ENCODE data around the gene BUD23.

BUD23 gene

GRCh38 chr7:73680501-73680900 is 2.9 kb upstream of the BUD23 start:
- no peaks in the 10 kb centered on the region for H3K27me3 ChIP-seq (ENCODE audit: insufficient read depth, poor library complexity, severe bottlenecking)
- H3K4me1 ChIP-seq (ENCODE audit: insufficient read depth, poor library complexity, severe bottlenecking), result peaks cover 11% of the 10 kb centered on the region
- no peak overlapping the region for H3K27ac ChIP-seq (ENCODE audit: poor library complexity, severe bottlenecking)
- H3K36me3 ChIP-seq (ENCODE audit: low read depth), result peaks cover 7% of the 10 kb centered on the region
- TF ChIP-seq, protein P1, sequence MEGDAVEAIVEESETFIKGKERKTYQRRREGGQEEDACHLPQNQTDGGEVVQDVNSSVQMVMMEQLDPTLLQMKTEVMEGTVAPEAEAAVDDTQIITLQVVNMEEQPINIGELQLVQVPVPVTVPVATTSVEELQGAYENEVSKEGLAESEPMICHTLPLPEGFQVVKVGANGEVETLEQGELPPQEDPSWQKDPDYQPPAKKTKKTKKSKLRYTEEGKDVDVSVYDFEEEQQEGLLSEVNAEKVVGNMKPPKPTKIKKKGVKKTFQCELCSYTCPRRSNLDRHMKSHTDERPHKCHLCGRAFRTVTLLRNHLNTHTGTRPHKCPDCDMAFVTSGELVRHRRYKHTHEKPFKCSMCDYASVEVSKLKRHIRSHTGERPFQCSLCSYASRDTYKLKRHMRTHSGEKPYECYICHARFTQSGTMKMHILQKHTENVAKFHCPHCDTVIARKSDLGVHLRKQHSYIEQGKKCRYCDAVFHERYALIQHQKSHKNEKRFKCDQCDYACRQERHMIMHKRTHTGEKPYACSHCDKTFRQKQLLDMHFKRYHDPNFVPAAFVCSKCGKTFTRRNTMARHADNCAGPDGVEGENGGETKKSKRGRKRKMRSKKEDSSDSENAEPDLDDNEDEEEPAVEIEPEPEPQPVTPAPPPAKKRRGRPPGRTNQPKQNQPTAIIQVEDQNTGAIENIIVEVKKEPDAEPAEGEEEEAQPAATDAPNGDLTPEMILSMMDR (IDR thresholded peaks at IDR 0.05; ENCODE audit: poor library complexity, severe bottlenecking), result no peak
- DNase-seq (ENCODE audit: low spot score) (no peak), ATAC-seq (ENCODE audit: low read depth) (no peak)
- no peak overlapping the region for H3K4me3 ChIP-seq (ENCODE audit: severe bottlenecking)
- H3K9me3 ChIP-seq (ENCODE audit: severe bottlenecking), result no peaks in the 10 kb centered on the region

DNA sequence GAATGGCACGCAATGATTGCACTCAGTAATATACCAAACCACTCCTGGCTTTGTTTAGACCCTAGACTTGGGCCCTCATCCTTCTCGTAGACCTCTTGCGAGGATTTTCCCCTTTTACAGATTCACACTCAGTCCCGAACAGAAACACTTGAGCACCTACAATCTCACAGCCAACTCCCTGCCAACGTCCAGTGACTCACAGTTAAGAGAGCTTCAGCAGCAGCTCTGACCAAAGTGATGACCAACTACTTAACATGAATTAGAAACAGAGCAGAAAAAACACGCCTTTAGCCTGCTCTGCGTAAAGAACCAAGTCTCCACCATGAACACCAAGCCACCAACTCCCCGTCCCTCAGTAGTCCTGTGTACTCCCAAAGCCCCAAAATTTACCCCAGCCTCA is 2.4 kb upstream of the BUD23 start:
- H3K4me3 ChIP-seq (ENCODE audit: severe bottlenecking), result no peak overlapping the region
- TF ChIP-seq, protein P1 (IDR thresholded peaks at IDR 0.05; ENCODE audit: poor library complexity, severe bottlenecking), result no peak
- no peak overlapping the region for H3K27ac ChIP-seq (ENCODE audit: poor library complexity, severe bottlenecking)
- no peaks in the 10 kb centered on the region for H3K9me3 ChIP-seq (ENCODE audit: severe bottlenecking)
- no peaks in the 10 kb centered on the region for H3K27me3 ChIP-seq (ENCODE audit: insufficient read depth, poor library complexity, severe bottlenecking)
- DNase-seq (ENCODE audit: low spot score) (no peak), ATAC-seq (ENCODE audit: low read depth) (peak; percentile 29; the same call in 1 of the 3 replicates)
- H3K4me1 ChIP-seq (ENCODE audit: insufficient read depth, poor library complexity, severe bottlenecking), result peaks cover 11% of the 10 kb centered on the region
- H3K36me3 ChIP-seq (ENCODE audit: low read depth), result peaks cover 7% of the 10 kb centered on the region

GRCh38 chr7:73682745-73683055 is 697 bp upstream of the BUD23 start:
- DNase-seq (ENCODE audit: low spot score), result no peak
- Histone ChIP-seq H3K4me1 (ENCODE audit: insufficient read depth, poor library complexity, severe bottlenecking) (peaks cover 11% of the 10 kb centered on the region), H3K27ac (ENCODE audit: poor library complexity, severe bottlenecking) (peak overlapping the region; percentile 48), H3K27me3 (ENCODE audit: insufficient read depth, poor library complexity, severe bottlenecking) (no peaks in the 10 kb centered on the region), H3K36me3 (ENCODE audit: low read depth) (peaks cover 20% of the 10 kb centered on the region), H3K9me3 (ENCODE audit: severe bottlenecking) (no peaks in the 10 kb centered on the region), H3K4me3 (ENCODE audit: severe bottlenecking) (peak overlapping the region; percentile 79)
- no peak for ATAC-seq (ENCODE audit: low read depth)
- TF ChIP-seq, protein P1 (IDR thresholded peaks at IDR 0.05; ENCODE audit: poor library complexity, severe bottlenecking), result no peak

DNA sequence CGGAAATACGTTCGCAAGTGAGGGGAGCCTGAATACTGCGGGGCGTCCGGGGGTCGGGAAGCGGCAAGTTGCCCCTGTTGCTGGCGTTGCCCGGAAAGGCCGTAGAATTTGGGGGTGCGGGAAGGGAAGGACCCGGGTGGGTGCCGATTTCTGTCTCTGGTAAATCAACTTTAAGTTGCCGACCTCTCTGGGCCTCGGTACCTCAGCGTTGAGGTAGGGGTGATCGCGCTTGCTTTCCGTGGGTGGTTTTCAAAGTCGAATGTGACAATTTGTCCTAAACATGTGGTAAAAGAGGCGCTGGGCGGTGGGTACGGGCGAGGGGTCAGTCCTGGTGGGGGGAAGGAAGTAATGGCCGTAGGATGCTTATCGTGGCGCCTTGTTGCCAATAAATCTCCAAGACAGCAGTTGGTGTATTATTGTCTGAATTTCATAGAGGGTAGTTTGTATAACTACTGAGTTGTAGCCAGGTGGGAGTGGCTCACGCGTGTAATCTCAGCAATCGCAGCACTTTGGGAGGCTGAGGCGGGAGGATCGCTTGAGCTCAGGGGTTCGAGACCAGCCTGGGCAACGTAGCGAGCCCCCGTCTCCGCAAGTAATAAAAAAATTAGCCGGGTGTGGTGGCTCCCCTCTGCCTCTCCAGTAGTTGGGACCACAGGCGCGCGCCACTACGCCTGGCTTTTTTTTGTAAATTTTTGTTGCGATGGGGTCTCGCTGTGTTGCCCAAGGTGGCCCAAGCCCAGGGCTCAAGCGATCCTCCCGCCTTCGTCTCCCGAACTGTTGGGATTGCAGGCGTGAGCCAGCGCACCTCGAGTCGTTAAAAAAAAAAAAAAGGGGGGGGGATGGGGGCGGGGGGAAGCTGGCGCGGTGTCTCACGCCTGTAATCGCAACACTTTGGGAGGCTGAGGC is 644 bp downstream of the BUD23 start:
- H3K4me1 ChIP-seq (ENCODE audit: insufficient read depth, poor library complexity, severe bottlenecking), result peaks cover 11% of the 10 kb centered on the region
- H3K27me3 ChIP-seq (ENCODE audit: insufficient read depth, poor library complexity, severe bottlenecking), result no peaks in the 10 kb centered on the region
- H3K27ac ChIP-seq (ENCODE audit: poor library complexity, severe bottlenecking), result peak overlapping the region; percentile 48
- peak overlapping the region; percentile 79 for H3K4me3 ChIP-seq (ENCODE audit: severe bottlenecking)
- ATAC-seq (ENCODE audit: low read depth) (no peak), DNase-seq (ENCODE audit: low spot score) (no peak)
- H3K36me3 ChIP-seq (ENCODE audit: low read depth), result peaks cover 24% of the 10 kb centered on the region
- H3K9me3 ChIP-seq (ENCODE audit: severe bottlenecking), result no peaks in the 10 kb centered on the region
- TF ChIP-seq, protein P1 (IDR thresholded peaks at IDR 0.05; ENCODE audit: poor library complexity, severe bottlenecking), result no peak

GRCh38 chr7:73685311-73685710 is 1.9 kb downstream of the BUD23 start:
- DNase-seq (ENCODE audit: low spot score), result no peak
- TF ChIP-seq, protein P1 (IDR thresholded peaks at IDR 0.05; ENCODE audit: poor library complexity, severe bottlenecking), result no peak
- ATAC-seq (ENCODE audit: low read depth), result no peak

More at GRCh38 chr7:73685311-73685710, 1.9 kb downstream of the BUD23 start:
- no peak overlapping the region for H3K4me3 ChIP-seq (ENCODE audit: severe bottlenecking)
- no peaks in the 10 kb centered on the region for H3K9me3 ChIP-seq (ENCODE audit: severe bottlenecking)
- peaks cover 11% of the 10 kb centered on the region for H3K4me1 ChIP-seq (ENCODE audit: insufficient read depth, poor library complexity, severe bottlenecking)
- no peak overlapping the region for H3K27ac ChIP-seq (ENCODE audit: poor library complexity, severe bottlenecking)
- H3K36me3 ChIP-seq (ENCODE audit: low read depth), result peaks cover 37% of the 10 kb centered on the region
- H3K27me3 ChIP-seq (ENCODE audit: insufficient read depth, poor library complexity, severe bottlenecking), result no peaks in the 10 kb centered on the region
